GM12864 (cell line): ENCODE measurements around the gene HRH3.

Source experiments
- DNase-seq: peaks from one replicate; pipeline ENCODE4 v3.0.0-alpha.2; 2011; ENCODE audit warnings: low read depth
- H3K4me3 ChIP-seq: 2 replicates; pipeline ENCODE4 v1.5.1; 2011; ENCODE audit warnings: mild to moderate bottlenecking, low read depth, low read length, control low read depth
- TF ChIP-seq, protein P1 (sequence below): IDR thresholded peaks from 2 replicates; pipeline ENCODE4 v1.5.1; 2011; ENCODE audit warnings: low read depth, mild to moderate bottlenecking, moderate library complexity, low read length, control low read depth, inconsistent platforms; ENCODE audit errors: missing control alignments

HRH3 gene

DNA sequence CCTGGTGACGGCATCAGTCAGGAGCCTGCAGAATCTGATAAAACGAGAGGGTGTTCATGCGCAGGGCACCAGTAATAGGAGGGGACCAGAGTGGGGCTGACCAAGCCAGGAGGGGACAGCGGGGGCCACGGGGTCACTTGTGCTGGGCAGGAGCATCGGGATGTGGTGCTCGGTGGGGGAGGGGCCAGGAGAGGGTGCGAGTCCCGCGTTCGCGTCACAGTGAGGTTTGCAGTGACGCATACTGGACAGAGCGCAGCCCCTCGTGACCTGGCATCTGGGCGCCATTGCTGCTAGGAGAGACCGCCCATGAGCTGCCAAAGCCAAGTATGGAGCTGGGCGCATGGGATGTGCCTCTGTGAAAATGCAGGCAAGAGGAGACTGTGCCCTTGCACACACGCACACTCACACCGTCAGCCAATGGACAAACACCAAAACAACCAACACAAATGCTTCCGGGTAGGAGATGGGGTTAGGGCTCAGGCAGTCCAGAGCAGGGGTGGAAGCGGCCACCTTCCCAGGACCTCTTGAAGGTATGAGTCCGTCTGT, 51.1 kb downstream of the HRH3 start:
- no peak for DNase-seq
- TF ChIP-seq, protein P1, sequence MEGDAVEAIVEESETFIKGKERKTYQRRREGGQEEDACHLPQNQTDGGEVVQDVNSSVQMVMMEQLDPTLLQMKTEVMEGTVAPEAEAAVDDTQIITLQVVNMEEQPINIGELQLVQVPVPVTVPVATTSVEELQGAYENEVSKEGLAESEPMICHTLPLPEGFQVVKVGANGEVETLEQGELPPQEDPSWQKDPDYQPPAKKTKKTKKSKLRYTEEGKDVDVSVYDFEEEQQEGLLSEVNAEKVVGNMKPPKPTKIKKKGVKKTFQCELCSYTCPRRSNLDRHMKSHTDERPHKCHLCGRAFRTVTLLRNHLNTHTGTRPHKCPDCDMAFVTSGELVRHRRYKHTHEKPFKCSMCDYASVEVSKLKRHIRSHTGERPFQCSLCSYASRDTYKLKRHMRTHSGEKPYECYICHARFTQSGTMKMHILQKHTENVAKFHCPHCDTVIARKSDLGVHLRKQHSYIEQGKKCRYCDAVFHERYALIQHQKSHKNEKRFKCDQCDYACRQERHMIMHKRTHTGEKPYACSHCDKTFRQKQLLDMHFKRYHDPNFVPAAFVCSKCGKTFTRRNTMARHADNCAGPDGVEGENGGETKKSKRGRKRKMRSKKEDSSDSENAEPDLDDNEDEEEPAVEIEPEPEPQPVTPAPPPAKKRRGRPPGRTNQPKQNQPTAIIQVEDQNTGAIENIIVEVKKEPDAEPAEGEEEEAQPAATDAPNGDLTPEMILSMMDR = no peak
- H3K4me3 ChIP-seq = no peak overlapping the region

DNA sequence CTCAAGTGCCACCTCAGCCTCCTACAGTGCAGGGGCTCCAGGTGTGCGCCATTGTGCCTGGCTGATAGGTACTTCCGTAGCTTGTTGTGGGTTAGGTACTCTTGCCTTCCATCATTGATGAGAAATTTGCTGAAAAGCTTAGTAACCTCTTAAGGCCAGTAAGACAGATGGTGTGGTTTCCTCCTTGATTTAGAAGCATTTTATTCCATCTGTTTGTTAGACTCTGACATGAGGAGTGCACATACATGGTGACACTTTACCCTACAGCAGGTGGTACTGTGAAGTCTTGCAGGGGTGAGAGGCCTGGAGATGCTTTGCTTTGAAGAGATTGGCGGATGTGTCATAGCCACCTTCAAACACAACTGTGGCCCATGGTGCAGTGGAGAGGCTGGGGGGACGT, 52.0 kb downstream of the HRH3 start:
- TF ChIP-seq, protein P1 = no peak
- no peak for DNase-seq
- no peak overlapping the region for H3K4me3 ChIP-seq

- H3K4me3 ChIP-seq = no peak overlapping the region
- no peak for DNase-seq
- TF ChIP-seq, protein P1 = no peak
Observed at GRCh38 chr20:62167474-62167873, 52.6 kb downstream of the HRH3 start.

DNA sequence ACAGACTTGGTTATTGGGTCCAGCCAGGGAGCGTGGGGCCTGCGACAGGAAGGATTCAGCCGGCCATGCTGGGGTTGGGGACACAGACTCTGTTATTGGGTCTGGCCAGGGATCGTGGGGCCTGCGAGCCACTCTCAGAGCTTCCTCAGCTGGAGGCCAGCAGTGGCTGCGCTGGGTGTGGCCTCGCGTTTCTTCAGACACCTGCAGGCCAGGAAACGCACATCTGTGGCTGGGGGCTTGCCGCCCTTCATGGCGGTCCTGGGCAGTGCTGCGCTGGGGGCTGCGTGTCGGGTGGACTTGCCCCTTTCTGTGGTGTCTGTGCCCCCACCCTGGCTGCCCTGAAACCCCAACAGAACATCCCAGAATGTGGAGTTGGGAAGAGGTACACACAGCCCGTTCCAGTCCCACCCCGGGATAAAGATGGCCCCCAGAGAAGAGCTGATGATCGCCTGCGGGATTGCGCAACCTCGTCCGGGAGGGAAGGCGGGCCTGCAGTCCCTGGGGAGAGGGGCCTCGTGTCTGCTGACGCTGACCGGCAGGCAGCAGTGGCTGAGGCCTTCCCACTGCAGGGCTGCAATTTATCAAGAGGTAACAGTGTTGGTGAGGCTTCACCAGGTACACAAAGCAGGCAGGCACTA, 54.2 kb downstream of the HRH3 start:
- DNase-seq = no peak
- TF ChIP-seq, protein P1 = no peak
- no peak overlapping the region for H3K4me3 ChIP-seq
